Brain microvascular endothelial cell (primary cell): ENCODE results near the gene PRR29.
"Not testable (repeated sequence)": the region's sequence is repeated elsewhere in the genome, so short reads cannot be mapped to it uniquely, and the experiment has no call there.

Experiments
- DNase-seq: peaks from one replicate; pipeline ENCODE4 v3.0.0-alpha.2; 2020
- H3K27ac ChIP-seq: fragments of 250-450 bp; sonication (Bioruptor Pico); 2 replicates; pipeline ENCODE4 v1.5.1; 2020; ENCODE audit warnings: mild to moderate bottlenecking, moderate library complexity
- H3K27me3 ChIP-seq: fragments of 250-450 bp; sonication (Bioruptor Pico); replicated peaks from 2 replicates; pipeline ENCODE4 v1.5.1; 2020; ENCODE audit warnings: mild to moderate bottlenecking
- H3K36me3 ChIP-seq: fragments of 250-450 bp; sonication (Bioruptor Pico); replicated peaks from 2 replicates; pipeline ENCODE4 v1.5.1; 2020; ENCODE audit warnings: mild to moderate bottlenecking
- H3K4me3 ChIP-seq: 2 replicates; pipeline ENCODE4 v1.5.1; 2011; ENCODE audit warnings: low read depth, mild to moderate bottlenecking, control low read depth, low read length, moderate library complexity
- in situ Hi-C: cut with HindIII; loops from 2 replicates; pipeline ENCODE4 v1.10.0; 2017; ENCODE audit warnings: low sequenced_read_pairs, low pct_ligation_motif_present
- TF ChIP-seq, protein P1 (sequence below): IDR thresholded peaks from 2 replicates; pipeline ENCODE4 v1.5.1; 2011; ENCODE audit warnings: low read depth, mild to moderate bottlenecking, moderate library complexity, low read length, control low read depth, inconsistent platforms; ENCODE audit errors: missing control alignments

The PRR29 gene

DNA sequence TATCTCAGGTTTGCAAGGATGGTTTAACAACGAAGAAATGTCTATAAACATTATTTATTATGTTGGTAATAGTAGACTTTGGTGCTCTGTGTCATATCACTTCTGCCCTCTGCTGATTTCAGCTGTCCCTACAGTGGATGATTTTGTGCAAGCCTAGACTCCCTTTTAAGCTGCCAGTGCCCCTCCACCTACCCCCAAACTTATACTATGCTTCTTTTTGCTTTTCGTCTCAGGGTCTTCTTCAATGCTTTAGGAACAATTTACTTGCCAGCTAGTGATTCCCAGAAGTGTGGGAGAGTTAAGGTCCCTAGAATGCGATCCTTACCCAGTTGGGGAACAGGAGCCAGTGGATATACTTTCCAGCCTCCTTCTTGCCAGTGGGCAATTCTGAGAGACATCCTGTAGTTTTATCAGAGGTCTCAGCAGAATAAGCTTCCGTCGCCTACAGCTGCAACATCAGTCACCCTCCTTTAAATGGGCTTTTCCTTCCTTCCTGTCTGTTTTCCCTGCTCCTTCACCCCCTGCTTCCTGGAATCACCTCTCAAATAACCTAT lies 18.2 kb downstream of the PRR29 start:
- H3K27ac ChIP-seq: no peak overlapping the region
- H3K4me3 ChIP-seq: no peak overlapping the region

DNA sequence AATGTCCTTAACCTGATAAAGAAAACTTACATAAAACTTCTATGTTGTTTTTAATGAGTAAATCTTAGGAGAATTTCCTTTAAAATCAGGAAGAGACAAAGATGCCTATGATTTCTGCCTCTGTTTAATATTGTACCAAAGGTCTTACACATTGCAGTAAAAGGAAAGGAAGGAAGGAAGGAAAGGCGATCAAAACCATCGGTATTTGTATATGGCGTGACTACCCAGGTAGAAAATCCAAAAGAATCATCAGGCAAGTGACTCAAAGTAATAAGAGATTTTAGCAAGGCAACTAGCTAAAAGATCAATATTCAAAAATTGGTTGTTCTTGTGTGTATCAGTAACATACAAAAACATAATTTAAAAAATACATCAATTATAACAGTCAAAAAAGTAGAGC lies 18.8 kb downstream of the PRR29 start:
- Histone ChIP-seq H3K27me3 (no peaks in the 10 kb centered on the region), H3K4me3 (no peak overlapping the region), H3K36me3 (no peaks in the 10 kb centered on the region), H3K27ac (no peak overlapping the region)
- TF ChIP-seq, protein P1, sequence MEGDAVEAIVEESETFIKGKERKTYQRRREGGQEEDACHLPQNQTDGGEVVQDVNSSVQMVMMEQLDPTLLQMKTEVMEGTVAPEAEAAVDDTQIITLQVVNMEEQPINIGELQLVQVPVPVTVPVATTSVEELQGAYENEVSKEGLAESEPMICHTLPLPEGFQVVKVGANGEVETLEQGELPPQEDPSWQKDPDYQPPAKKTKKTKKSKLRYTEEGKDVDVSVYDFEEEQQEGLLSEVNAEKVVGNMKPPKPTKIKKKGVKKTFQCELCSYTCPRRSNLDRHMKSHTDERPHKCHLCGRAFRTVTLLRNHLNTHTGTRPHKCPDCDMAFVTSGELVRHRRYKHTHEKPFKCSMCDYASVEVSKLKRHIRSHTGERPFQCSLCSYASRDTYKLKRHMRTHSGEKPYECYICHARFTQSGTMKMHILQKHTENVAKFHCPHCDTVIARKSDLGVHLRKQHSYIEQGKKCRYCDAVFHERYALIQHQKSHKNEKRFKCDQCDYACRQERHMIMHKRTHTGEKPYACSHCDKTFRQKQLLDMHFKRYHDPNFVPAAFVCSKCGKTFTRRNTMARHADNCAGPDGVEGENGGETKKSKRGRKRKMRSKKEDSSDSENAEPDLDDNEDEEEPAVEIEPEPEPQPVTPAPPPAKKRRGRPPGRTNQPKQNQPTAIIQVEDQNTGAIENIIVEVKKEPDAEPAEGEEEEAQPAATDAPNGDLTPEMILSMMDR: no peak
- DNase-seq: no peak
- in situ Hi-C loops: no loop called here

More for the DNA sequence above, 18.2 kb downstream of the PRR29 start:
- in situ Hi-C loops: no loop called here
- H3K27me3 ChIP-seq: no peaks in the 10 kb centered on the region
- TF ChIP-seq, protein P1: peak; percentile 29
- DNase-seq: no peak
- H3K36me3 ChIP-seq: no peaks in the 10 kb centered on the region

DNA sequence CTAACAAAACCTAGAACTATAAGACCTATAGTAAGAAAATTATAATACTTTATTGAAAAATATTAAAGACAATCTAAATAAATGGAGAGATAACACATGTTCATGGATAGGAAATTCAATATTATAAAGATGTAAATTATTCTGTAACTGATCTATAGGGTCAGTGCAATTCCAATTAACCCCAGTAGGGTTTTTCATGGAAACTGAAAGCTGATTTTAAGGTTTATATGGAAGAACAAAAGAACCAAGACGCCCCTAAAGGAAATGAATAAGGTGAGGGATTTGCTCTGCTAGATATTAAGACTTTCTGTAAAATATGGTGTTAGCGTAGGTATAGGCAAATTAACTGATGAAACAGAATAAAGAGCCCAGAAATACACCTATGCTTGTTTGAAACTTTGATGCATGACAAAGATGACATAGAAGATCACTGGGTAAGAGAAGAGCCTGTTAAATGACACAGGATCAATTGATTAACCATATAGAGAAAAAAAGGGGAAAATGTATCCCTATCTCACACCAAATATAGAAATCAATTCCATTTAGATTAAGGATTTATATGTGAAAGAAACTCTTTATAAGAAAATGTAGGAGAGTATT lies 19.3 kb downstream of the PRR29 start:
- H3K27ac ChIP-seq: no peak overlapping the region
- in situ Hi-C loops: no loop called here
- DNase-seq: no peak
- no peaks in the 10 kb centered on the region for H3K36me3 ChIP-seq
- no peaks in the 10 kb centered on the region for H3K27me3 ChIP-seq
- TF ChIP-seq, protein P1: no peak
- H3K4me3 ChIP-seq: no peak overlapping the region

DNA sequence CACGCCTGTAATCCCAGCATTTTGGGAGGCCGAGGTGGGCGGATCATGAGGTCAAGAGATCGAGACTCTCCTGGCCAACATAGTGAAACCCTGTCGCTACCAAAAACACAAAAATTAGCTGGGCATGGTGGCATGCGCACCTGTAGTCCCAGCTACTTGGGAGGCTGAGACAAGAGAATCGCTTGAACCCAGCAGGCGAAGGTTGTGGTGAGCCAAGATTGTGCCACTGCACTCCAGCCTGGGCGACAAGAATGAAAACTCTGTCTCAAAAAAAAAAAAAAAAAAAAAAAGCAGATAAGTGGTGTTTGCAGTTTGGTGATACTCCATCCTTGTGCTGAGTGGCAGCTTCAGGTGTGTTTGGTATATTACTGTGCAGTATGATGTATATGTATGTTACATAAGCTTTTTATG lies 21.4 kb downstream of the PRR29 start:
- in situ Hi-C loops, DNase-seq, H3K4me3 ChIP-seq, H3K36me3 ChIP-seq, H3K27me3 ChIP-seq, H3K27ac ChIP-seq: not testable (repeated sequence)

DNA sequence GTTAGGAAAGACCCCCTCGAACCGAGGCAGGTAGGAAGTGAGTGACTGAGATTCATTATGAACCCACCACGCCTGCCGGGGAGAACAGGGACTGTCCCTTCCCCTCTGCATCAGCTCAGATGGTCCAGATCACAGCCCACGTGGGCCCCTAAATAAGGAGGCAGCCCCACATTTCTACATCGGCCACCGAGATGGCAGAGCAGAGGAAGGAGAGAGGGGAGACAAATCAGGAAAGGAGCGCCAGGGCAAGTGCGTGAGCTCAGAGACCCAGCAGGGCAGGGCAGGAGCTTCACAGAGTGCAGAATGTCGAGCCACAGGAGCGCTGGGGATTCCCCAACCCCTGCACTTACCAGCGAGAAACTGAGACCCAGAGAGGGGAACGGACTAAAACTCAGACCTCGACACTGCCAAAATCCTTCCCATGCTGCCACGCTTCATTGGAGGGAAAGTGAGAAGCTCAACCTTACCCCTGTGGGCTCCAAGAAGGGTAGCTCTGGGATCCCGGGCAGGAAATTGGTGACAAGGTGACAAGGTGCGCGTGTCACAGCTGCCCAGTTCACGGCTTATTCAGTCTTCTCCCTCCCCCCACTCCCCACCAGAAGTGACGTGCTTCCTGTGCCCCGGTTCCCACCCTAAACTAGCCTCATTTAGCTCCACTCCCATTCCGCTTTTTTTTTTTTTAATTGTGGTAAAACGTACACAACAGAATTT lies 22.1 kb downstream of the PRR29 start, which contains the start of gene ICAM2:
ICAM2 (minus strand) TSS at position 578 of the 711 bp plus-strand sequence. CDS start 13,942 bp downstream, outside the sequence.
- Histone ChIP-seq H3K4me3 (no peak within 1 kb of the TSS), H3K27me3 (no peaks in the 10 kb centered on the region), H3K27ac (no peak within 1 kb of the TSS), H3K36me3 (no peaks in the 10 kb centered on the region)
- TF ChIP-seq, protein P1: no peak
- DNase-seq: no peak
- in situ Hi-C loops: no loop called here

DNA sequence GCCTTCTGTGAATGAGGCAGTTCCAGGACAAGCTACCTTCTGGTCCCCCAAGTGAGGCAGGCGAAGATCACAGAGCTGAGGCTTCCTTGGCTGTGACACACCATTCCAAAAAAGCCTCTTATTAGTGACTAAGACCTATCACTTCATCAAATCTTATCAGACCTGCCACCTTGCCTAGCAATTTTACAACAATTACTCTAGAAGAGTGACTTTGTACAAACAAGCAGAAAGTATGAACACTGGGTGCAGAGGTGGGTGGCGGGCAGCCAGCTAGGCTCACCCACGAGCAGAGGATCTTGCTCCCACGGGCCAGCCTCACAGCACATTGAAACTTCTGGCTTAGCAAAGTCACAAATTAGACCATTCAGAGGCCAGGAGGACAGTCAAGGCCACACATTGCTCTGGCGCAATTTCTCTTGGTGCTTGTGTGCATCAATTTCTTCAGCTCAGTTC lies 24.5 kb downstream of the PRR29 start:
- no peaks in the 10 kb centered on the region for H3K36me3 ChIP-seq
- H3K27ac ChIP-seq: no peak overlapping the region
- in situ Hi-C loops: no loop called here
- H3K4me3 ChIP-seq: no peak overlapping the region
- H3K27me3 ChIP-seq: no peaks in the 10 kb centered on the region
- DNase-seq: no peak
- TF ChIP-seq, protein P1: no peak
